ENCODE measurements around the gene OPRM1.

DNA sequence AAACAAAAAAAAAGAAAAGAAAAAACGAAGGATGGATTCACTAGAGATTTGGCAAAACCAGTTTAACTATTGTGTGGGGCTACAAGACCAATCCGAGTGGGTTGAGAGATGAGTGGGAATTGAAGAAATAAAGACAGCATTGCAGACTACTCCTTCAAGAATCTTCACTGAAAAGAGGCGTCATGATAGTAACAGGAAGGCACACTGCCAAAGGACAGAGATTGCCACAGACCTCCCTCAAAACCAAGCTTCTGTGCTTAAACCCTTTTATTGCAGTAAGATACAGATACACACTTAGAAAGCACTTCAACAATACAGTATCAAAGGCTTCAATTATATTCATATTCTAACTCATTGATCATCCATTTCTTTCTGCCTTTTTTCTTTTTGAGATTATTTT is 213.6 kb downstream of the OPRM1 start:
- TF ChIP-seq, protein P1, sequence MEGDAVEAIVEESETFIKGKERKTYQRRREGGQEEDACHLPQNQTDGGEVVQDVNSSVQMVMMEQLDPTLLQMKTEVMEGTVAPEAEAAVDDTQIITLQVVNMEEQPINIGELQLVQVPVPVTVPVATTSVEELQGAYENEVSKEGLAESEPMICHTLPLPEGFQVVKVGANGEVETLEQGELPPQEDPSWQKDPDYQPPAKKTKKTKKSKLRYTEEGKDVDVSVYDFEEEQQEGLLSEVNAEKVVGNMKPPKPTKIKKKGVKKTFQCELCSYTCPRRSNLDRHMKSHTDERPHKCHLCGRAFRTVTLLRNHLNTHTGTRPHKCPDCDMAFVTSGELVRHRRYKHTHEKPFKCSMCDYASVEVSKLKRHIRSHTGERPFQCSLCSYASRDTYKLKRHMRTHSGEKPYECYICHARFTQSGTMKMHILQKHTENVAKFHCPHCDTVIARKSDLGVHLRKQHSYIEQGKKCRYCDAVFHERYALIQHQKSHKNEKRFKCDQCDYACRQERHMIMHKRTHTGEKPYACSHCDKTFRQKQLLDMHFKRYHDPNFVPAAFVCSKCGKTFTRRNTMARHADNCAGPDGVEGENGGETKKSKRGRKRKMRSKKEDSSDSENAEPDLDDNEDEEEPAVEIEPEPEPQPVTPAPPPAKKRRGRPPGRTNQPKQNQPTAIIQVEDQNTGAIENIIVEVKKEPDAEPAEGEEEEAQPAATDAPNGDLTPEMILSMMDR (IDR thresholded peaks at IDR 0.05 in 2 of 3, conservative IDR thresholded peaks at IDR 0.05 in 1 of 3; ENCODE audit: borderline replicate concordance in 1 of 3, insufficient read depth in 1 of 3, low read depth in 2 of 3, low read length in 2 of 3) = no peak
- TF ChIP-seq SRF (IDR thresholded peaks at IDR 0.05; ENCODE audit: low read depth) (no peak), ELF1 (IDR thresholded peaks at IDR 0.05; ENCODE audit: borderline replicate concordance, low read depth) (no peak), POLR2A (IDR thresholded peaks at IDR 0.05; ENCODE audit: borderline replicate concordance, extremely low read depth, insufficient read depth, insufficient read length) (no peak), SP1 (IDR thresholded peaks at IDR 0.05; ENCODE audit: low read depth) (no peak), YY1 (IDR thresholded peaks at IDR 0.05; ENCODE audit: extremely low read depth, insufficient replicate concordance, low read depth, low read length) (no peak), MAX (IDR thresholded peaks at IDR 0.05) (no peak), POLR2AphosphoS5 (IDR thresholded peaks at IDR 0.05; ENCODE audit: low read depth, low read length) (no peak), ZBTB33 (IDR thresholded peaks at IDR 0.05; ENCODE audit: extremely low read depth, insufficient replicate concordance, low read length) (no peak), RAD21 (IDR thresholded peaks at IDR 0.05; ENCODE audit: low read depth) (no peak), EZH2 (IDR thresholded peaks at IDR 0.05) (no peak), ATF3 (IDR thresholded peaks at IDR 0.05) (no peak)
- TF ChIP-seq, protein P2, sequence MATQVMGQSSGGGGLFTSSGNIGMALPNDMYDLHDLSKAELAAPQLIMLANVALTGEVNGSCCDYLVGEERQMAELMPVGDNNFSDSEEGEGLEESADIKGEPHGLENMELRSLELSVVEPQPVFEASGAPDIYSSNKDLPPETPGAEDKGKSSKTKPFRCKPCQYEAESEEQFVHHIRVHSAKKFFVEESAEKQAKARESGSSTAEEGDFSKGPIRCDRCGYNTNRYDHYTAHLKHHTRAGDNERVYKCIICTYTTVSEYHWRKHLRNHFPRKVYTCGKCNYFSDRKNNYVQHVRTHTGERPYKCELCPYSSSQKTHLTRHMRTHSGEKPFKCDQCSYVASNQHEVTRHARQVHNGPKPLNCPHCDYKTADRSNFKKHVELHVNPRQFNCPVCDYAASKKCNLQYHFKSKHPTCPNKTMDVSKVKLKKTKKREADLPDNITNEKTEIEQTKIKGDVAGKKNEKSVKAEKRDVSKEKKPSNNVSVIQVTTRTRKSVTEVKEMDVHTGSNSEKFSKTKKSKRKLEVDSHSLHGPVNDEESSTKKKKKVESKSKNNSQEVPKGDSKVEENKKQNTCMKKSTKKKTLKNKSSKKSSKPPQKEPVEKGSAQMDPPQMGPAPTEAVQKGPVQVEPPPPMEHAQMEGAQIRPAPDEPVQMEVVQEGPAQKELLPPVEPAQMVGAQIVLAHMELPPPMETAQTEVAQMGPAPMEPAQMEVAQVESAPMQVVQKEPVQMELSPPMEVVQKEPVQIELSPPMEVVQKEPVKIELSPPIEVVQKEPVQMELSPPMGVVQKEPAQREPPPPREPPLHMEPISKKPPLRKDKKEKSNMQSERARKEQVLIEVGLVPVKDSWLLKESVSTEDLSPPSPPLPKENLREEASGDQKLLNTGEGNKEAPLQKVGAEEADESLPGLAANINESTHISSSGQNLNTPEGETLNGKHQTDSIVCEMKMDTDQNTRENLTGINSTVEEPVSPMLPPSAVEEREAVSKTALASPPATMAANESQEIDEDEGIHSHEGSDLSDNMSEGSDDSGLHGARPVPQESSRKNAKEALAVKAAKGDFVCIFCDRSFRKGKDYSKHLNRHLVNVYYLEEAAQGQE (IDR thresholded peaks at IDR 0.05; ENCODE audit: low read depth) = no peak
